Effector memory CD4-positive, alpha-beta T cell (primary cell): ENCODE data around the gene GABRR2.

ENCODE experiments used
- DNase-seq, 3 donors: peaks; one replicate each; pipeline ENCODE4 v3.0.0-alpha.2; 2020
- H3K27ac ChIP-seq: 2 replicates; pipeline ENCODE4 v1.7.0; 2013; ENCODE audit warnings: mild to moderate bottlenecking, low read length, moderate library complexity; ENCODE audit not compliant: insufficient read depth, poor library complexity, severe bottlenecking
- H3K27me3 ChIP-seq: replicated peaks from 2 replicates; pipeline ENCODE4 v1.7.0; 2013; ENCODE audit warnings: mild to moderate bottlenecking, low read length; ENCODE audit not compliant: insufficient read depth, control insufficient read depth, poor library complexity, severe bottlenecking
- H3K36me3 ChIP-seq: 2 replicates; pipeline ENCODE4 v1.7.0; 2013; ENCODE audit warnings: mild to moderate bottlenecking, low read length, moderate library complexity; ENCODE audit not compliant: control insufficient read depth, insufficient read depth
- H3K4me1 ChIP-seq: 2 replicates; pipeline ENCODE4 v1.7.0; 2013; ENCODE audit warnings: low read length, mild to moderate bottlenecking; ENCODE audit not compliant: control insufficient read depth, insufficient read depth, poor library complexity, severe bottlenecking
- H3K4me3 ChIP-seq: 2 replicates; pipeline ENCODE4 v1.7.0; 2013; ENCODE audit warnings: low read length, low read depth, mild to moderate bottlenecking; ENCODE audit not compliant: insufficient read depth, poor library complexity, severe bottlenecking
- H3K9me3 ChIP-seq: 2 replicates; pipeline ENCODE4 v1.7.0; 2013; ENCODE audit warnings: mild to moderate bottlenecking, low read length, moderate library complexity; ENCODE audit not compliant: control insufficient read depth
- total RNA-seq, 3 donors: gene quantifications; one replicate each; lab custom pipeline; 2026; lab: John Stamatoyannopoulos, UW

Gene GABRR2
- total RNA-seq, result 1.0 to 2.3 (median 1.2) reads per million in 3 donors

DNA sequence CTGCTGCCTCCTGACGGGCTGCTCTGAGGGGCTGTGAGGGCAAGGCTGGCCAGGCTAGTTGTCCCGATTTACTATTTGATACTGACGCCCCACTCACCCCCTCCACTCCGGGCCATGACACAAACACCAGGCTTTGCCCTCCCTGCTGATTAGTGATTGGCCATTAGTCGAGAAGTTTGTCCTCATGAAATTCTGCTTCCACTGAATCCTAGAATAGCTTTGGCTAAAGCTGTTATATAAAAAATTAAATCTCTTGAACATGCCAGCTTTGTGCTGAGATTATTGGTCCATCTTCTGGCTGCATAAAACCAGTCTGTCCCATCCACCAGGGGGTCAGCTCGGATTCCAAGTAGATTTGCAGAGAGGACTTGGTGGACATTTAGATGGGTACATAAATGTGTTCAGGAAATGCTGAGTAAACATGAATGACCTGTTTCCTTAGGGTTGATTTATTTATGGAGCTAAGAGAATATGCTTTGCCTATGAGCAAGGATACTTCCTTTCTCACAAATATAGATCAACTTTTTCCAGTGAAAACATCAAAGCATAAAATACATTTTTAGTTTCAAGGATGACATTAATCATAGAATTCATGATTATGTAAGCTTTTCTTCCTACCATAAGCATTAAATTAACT is at the start of gene GABRR2:
GABRR2 (minus strand) TSS at position 51 of the 637 bp plus-strand sequence. CDS start 134 bp downstream, outside the sequence.
- Histone ChIP-seq H3K4me3 (no peak within 1 kb of the TSS), H3K4me1 (no peaks in the 10 kb centered on the region), H3K9me3 (no peaks in the 10 kb centered on the region), H3K36me3 (no peaks in the 10 kb centered on the region), H3K27me3 (no peaks in the 10 kb centered on the region), H3K27ac (no peak within 1 kb of the TSS)
- DNase-seq, result no peak

- Histone ChIP-seq H3K4me1 (no peaks in the 10 kb centered on the region), H3K9me3 (no peaks in the 10 kb centered on the region), H3K27me3 (no peaks in the 10 kb centered on the region), H3K27ac (no peak overlapping the region), H3K36me3 (no peaks in the 10 kb centered on the region), H3K4me3 (no peak overlapping the region)
- no peak for DNase-seq
Observed at GRCh38 chr6:89364586-89364985, 49.5 kb upstream of the GABRR2 start.

DNA sequence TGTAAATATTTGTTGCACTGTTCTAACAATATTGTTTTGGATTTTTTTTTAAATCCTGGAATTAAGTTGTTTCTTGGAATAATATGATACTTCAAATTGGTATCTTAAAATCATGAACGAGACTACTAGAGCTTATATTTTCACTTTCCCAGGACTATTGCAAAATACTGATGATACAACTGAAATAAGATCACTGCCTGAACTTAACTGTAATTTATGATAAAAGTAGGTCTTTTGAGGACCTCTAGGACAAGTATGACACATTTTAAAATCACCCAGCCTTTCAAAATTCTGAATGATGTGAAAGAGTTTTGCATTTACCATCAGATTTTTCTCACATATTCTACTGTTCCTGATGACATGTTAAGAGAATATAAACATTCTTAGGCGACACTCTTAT is 46.1 kb upstream of the GABRR2 start:
- Histone ChIP-seq H3K27ac (no peak overlapping the region), H3K4me3 (no peak overlapping the region)
- DNase-seq, result no peak

DNA sequence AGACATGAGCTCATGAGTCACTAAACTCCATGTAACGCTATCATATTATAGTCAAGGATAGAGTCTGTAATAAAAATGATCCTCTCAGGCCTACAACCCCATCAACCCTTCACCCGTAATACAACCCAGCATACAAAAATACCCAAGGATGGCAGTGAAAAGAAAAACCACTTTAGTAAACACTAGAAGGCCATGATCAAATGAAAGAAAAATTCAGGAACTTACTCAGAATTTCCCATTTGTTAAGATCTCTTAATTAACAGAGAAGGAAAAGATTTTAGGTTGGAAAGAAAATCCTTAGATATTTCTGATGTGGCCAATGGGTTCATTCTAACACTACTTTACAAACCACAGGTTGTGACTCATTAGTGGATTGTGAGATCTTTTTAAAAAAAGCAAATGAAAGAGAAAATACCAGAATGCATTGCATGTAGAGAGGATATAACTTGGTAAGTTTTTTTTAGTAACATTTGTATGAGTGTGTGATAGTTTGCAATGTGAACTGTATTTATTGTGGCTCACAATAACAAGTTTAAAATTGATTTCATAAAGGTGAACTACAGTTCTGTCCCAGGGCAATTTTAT is 45.4 kb upstream of the GABRR2 start:
- Histone ChIP-seq H3K4me3 (no peak overlapping the region), H3K27me3 (no peaks in the 10 kb centered on the region), H3K36me3 (no peaks in the 10 kb centered on the region), H3K4me1 (peaks cover 4% of the 10 kb centered on the region), H3K27ac (no peak overlapping the region), H3K9me3 (no peaks in the 10 kb centered on the region)
- no peak for DNase-seq

More for the DNA sequence above, 46.1 kb upstream of the GABRR2 start:
- no peaks in the 10 kb centered on the region for H3K36me3 ChIP-seq
- H3K27me3 ChIP-seq, result no peaks in the 10 kb centered on the region
- peaks cover 4% of the 10 kb centered on the region for H3K4me1 ChIP-seq
- H3K9me3 ChIP-seq, result no peaks in the 10 kb centered on the region

- Histone ChIP-seq H3K27me3 (no peaks in the 10 kb centered on the region), H3K36me3 (no peaks in the 10 kb centered on the region), H3K4me3 (no peak overlapping the region), H3K9me3 (no peaks in the 10 kb centered on the region), H3K27ac (no peak overlapping the region), H3K4me1 (peaks cover 4% of the 10 kb centered on the region)
- no peak for DNase-seq
Observed at GRCh38 chr6:89359561-89359960, 44.5 kb upstream of the GABRR2 start.

DNA sequence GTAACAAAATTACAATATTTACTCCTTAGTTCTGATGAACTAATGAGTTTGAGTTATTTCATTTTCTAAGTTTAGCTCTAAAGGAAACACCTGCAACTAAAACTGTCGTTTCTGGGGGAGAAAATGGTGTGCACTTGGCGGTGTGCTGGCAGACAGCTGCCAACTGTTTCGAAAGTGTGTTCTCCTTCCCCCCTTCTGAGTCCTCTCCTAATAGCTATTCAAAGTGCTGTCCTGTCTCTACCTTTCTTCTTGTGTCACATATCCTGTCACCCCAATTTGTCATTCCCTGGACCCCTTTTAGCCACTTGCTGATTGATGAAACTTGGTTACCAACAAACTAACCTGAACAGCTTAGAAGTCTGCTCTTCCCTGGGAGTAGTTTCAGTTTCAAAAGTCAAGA is 42.3 kb upstream of the GABRR2 start:
- peaks cover 10% of the 10 kb centered on the region for H3K4me1 ChIP-seq
- DNase-seq, result no peak
- H3K27me3 ChIP-seq, result no peaks in the 10 kb centered on the region
- H3K27ac ChIP-seq, result no peak overlapping the region
- H3K9me3 ChIP-seq, result no peaks in the 10 kb centered on the region
- no peaks in the 10 kb centered on the region for H3K36me3 ChIP-seq
- H3K4me3 ChIP-seq, result peak overlapping the region; percentile 39

DNA sequence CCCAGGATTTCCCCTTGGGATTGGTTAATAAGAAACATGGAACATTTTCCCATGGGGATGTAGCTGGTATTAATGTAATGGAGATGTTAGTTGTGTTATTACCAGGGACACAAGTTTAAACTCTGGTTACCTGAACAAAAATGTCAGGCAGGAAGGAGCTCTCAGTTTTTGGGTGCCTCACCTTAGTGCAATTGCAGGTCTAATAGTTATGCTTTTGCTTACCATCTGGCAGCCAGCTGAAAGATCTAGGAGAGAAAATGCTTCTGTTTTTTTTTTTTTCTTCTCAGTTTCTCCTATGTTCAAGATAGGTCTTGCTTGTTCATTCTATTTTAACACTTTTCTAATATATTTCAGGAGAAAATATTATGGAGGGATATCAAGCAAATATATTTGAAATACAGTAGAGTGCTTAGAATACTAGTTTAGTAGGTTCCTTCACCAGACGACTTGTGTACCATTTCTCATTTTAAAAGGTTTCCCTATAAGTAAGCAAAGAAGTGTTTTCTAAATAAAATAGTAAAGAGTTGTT is 41.6 kb upstream of the GABRR2 start:
- H3K27ac ChIP-seq, result no peak overlapping the region
- no peaks in the 10 kb centered on the region for H3K9me3 ChIP-seq
- H3K4me3 ChIP-seq, result peak overlapping the region; percentile 39
- no peaks in the 10 kb centered on the region for H3K36me3 ChIP-seq
- peaks cover 10% of the 10 kb centered on the region for H3K4me1 ChIP-seq
- no peak for DNase-seq
- no peaks in the 10 kb centered on the region for H3K27me3 ChIP-seq

GRCh38 chr6:89355511-89356194 is 40.6 kb upstream of the GABRR2 start:
- Histone ChIP-seq H3K27ac (no peak overlapping the region), H3K36me3 (no peaks in the 10 kb centered on the region), H3K27me3 (no peaks in the 10 kb centered on the region), H3K4me1 (peaks cover 17% of the 10 kb centered on the region), H3K9me3 (no peaks in the 10 kb centered on the region), H3K4me3 (no peak overlapping the region)
- no peak for DNase-seq

DNA sequence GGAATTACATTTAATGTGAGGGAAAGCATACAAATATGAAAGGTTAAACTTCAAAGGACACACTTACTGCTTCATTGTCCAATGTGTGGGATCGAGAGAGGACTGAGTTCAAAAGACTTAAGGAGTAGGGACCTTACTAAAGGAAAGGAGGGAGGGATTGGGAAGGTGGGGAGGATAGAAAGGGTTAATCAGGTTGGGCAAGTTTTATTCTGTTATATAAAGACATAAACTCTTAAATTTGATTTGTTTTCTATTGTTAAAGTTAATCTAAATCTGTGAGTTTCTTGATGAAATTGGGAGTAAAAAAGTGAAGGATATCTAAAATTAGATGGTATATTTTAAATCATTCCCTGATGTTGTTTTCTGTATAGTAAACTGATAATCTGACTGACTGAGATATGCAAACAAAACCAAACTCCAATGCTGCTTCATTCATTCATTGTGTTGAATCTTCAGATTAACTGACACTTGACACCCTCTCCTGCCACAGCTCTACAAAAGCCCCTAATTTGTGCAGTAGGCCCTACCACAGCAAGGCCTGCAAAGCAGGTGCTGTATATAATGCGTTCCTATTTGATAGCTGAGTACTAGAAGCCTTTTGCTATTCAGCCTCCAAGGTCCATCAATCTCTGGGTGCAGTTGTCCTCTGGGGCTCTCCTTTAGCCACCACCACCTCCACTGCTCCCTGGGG is 38.7 kb upstream of the GABRR2 start:
- H3K4me3 ChIP-seq, result no peak overlapping the region
- no peaks in the 10 kb centered on the region for H3K27me3 ChIP-seq
- H3K27ac ChIP-seq, result no peak overlapping the region
- H3K9me3 ChIP-seq, result no peaks in the 10 kb centered on the region
- H3K4me1 ChIP-seq, result peaks cover 17% of the 10 kb centered on the region
- no peak for DNase-seq
- H3K36me3 ChIP-seq, result no peaks in the 10 kb centered on the region
